ENCODE measurements around the gene C1RL.

Gene C1RL

GRCh38 chr12:7145671-7146070 is 36.7 kb upstream of the C1RL start:
- Histone ChIP-seq H3K9me3 (ENCODE audit: insufficient read depth, low read length) (no peaks in the 10 kb centered on the region), H4K20me1 (ENCODE audit: low read depth, low read length) (no peaks in the 10 kb centered on the region), H3F3A (ENCODE audit: insufficient read depth) (no peaks in the 10 kb centered on the region), H3K4me2 (ENCODE audit: low read depth, low read length, poor library complexity, severe bottlenecking) (no peak overlapping the region), H3K79me2 (ENCODE audit: insufficient read depth, low read length) (no peaks in the 10 kb centered on the region), H3K9ac (ENCODE audit: low read length) (no peak overlapping the region), H3K36me3 (ENCODE audit: low read length) (no peaks in the 10 kb centered on the region), H3K27me3 (ENCODE audit: low read length) (no peaks in the 10 kb centered on the region), H3K27ac (ENCODE audit: low read depth, low read length) (no peak overlapping the region), H3K4me3 (ENCODE audit: insufficient read depth, low read length, poor library complexity, severe bottlenecking) (no peak overlapping the region), H3K9me2 (replicated peaks; ENCODE audit: insufficient read depth, low read length) (no peaks in the 10 kb centered on the region), H2AFZ (ENCODE audit: low read depth, low read length, severe bottlenecking) (no peak overlapping the region)
- TF ChIP-seq EZH2phosphoT487 (conservative IDR thresholded peaks at IDR 0.05; ENCODE audit: low read length), result no peak

GRCh38 chr12:7144414-7145120 is 35.6 kb upstream of the C1RL start:
- Histone ChIP-seq H3K9ac (ENCODE audit: low read length) (no peak overlapping the region), H3K4me2 (ENCODE audit: low read depth, low read length, poor library complexity, severe bottlenecking) (no peak overlapping the region), H3K79me2 (ENCODE audit: insufficient read depth, low read length) (no peaks in the 10 kb centered on the region), H3K36me3 (ENCODE audit: low read length) (no peaks in the 10 kb centered on the region), H4K20me1 (ENCODE audit: low read depth, low read length) (no peaks in the 10 kb centered on the region), H3K9me2 (replicated peaks; ENCODE audit: insufficient read depth, low read length) (no peaks in the 10 kb centered on the region), H3F3A (ENCODE audit: insufficient read depth) (no peaks in the 10 kb centered on the region), H3K27ac (ENCODE audit: low read depth, low read length) (no peak overlapping the region), H2AFZ (ENCODE audit: low read depth, low read length, severe bottlenecking) (no peak overlapping the region), H3K9me3 (ENCODE audit: insufficient read depth, low read length) (no peaks in the 10 kb centered on the region), H3K27me3 (ENCODE audit: low read length) (no peaks in the 10 kb centered on the region), H3K4me3 (ENCODE audit: insufficient read depth, low read length, poor library complexity, severe bottlenecking) (no peak overlapping the region)
- no peak for TF ChIP-seq EZH2phosphoT487 (conservative IDR thresholded peaks at IDR 0.05; ENCODE audit: low read length)
- TF ChIP-seq CTCF (IDR thresholded peaks at IDR 0.05; ENCODE audit: insufficient read depth, low read length, poor library complexity, severe bottlenecking), result peak; percentile 52

GRCh38 chr12:7143564-7143963 is 34.5 kb upstream of the C1RL start:
- Histone ChIP-seq H3K36me3 (ENCODE audit: low read length) (no peaks in the 10 kb centered on the region), H3K79me2 (ENCODE audit: insufficient read depth, low read length) (no peaks in the 10 kb centered on the region), H3K9me2 (replicated peaks; ENCODE audit: insufficient read depth, low read length) (no peaks in the 10 kb centered on the region), H3K27me3 (ENCODE audit: low read length) (no peaks in the 10 kb centered on the region), H3K9me3 (ENCODE audit: insufficient read depth, low read length) (no peaks in the 10 kb centered on the region), H3K4me2 (ENCODE audit: low read depth, low read length, poor library complexity, severe bottlenecking) (no peak overlapping the region), H3F3A (ENCODE audit: insufficient read depth) (no peaks in the 10 kb centered on the region), H3K9ac (ENCODE audit: low read length) (no peak overlapping the region), H4K20me1 (ENCODE audit: low read depth, low read length) (no peaks in the 10 kb centered on the region), H2AFZ (ENCODE audit: low read depth, low read length, severe bottlenecking) (no peak overlapping the region), H3K4me3 (ENCODE audit: insufficient read depth, low read length, poor library complexity, severe bottlenecking) (no peak overlapping the region), H3K27ac (ENCODE audit: low read depth, low read length) (no peak overlapping the region)
- TF ChIP-seq EZH2phosphoT487 (conservative IDR thresholded peaks at IDR 0.05; ENCODE audit: low read length) (no peak), CTCF (IDR thresholded peaks at IDR 0.05; ENCODE audit: insufficient read depth, low read length, poor library complexity, severe bottlenecking) (no peak)

- H3K9me2 ChIP-seq (replicated peaks; ENCODE audit: insufficient read depth, low read length), result no peaks in the 10 kb centered on the region
- TF ChIP-seq EZH2phosphoT487 (conservative IDR thresholded peaks at IDR 0.05; ENCODE audit: low read length) (no peak), CTCF (IDR thresholded peaks at IDR 0.05; ENCODE audit: insufficient read depth, low read length, poor library complexity, severe bottlenecking) (no peak)
- H2AFZ ChIP-seq (ENCODE audit: low read depth, low read length, severe bottlenecking), result no peak overlapping the region
- no peaks in the 10 kb centered on the region for H3K27me3 ChIP-seq (ENCODE audit: low read length)
- H3K9me3 ChIP-seq (ENCODE audit: insufficient read depth, low read length), result no peaks in the 10 kb centered on the region
- no peak overlapping the region for H3K27ac ChIP-seq (ENCODE audit: low read depth, low read length)
- no peak overlapping the region for H3K4me3 ChIP-seq (ENCODE audit: insufficient read depth, low read length, poor library complexity, severe bottlenecking)
- no peaks in the 10 kb centered on the region for H4K20me1 ChIP-seq (ENCODE audit: low read depth, low read length)
- no peaks in the 10 kb centered on the region for H3K79me2 ChIP-seq (ENCODE audit: insufficient read depth, low read length)
- no peaks in the 10 kb centered on the region for H3K36me3 ChIP-seq (ENCODE audit: low read length)
- H3K9ac ChIP-seq (ENCODE audit: low read length), result no peak overlapping the region
- no peaks in the 10 kb centered on the region for H3F3A ChIP-seq (ENCODE audit: insufficient read depth)
- no peak overlapping the region for H3K4me2 ChIP-seq (ENCODE audit: low read depth, low read length, poor library complexity, severe bottlenecking)
Observed at GRCh38 chr12:7142809-7143465, 33.9 kb upstream of the C1RL start.
